K562 (cell line): ENCODE measurements around the gene SEZ6L. TPM values are rescaled to one million over a fixed set of nuclear protein-coding genes. Genes with fewer than 3 reads are reported as not detected.

Experiments
- ATAC-seq: fragments of 200-7000 bp; cut with Tn5 transposase; 3 replicates; pipeline ENCODE4 v1.9.1; 2020; ENCODE audit warnings: moderate library complexity
- Bru-seq: library from RNA; stranded (reverse); fragments of 400-500 nt; gene quantifications from one replicate; lab custom pipeline; 2021; lab: Mats Ljungman, UMichigan
- BruChase-seq, 2 experiments: library from RNA; stranded (reverse); fragments of 400-500 nt; gene quantifications; one replicate each; lab custom pipeline; 2021; lab: Mats Ljungman, UMichigan
- BruUV-seq: library from RNA; stranded (reverse); fragments of 400-500 nt; replicated peaks from 2 replicates; lab custom pipeline; 2021; lab: Mats Ljungman, UMichigan
- CTCF ChIA-PET: fragments of 300-600 bp; formaldehyde crosslinking; extraction: SDS; loops from one replicate; lab custom pipeline; 2021; ENCODE audit warnings: low intra/inter-chr PET ratio; lab: Yijun Ruan, JAX
- POLR2A ChIA-PET: fragments of 300-600, 350-650 bp; sonication (Branson Sonifier 250); formaldehyde crosslinking; extraction: SDS; loops from one replicate; lab custom pipeline; 2021; ENCODE audit warnings: antibody characterized with exemption, inconsistent platforms; lab: Yijun Ruan, JAX
- DNase-seq, 4 experiments: peaks; one replicate each; pipeline versions ENCODE4 v3.0.0 to v3.0.0-alpha.2; 2011 to 2018; ENCODE audit warnings: low spot score in 3 of 4, mixed read lengths in 3 of 4; ENCODE audit errors: extremely low read depth in 1 of 4
- FAIRE-seq: peaks from 2 replicates; lab custom pipeline; 2011; peaks lifted over from hg19 to GRCh38; lab: Jason Lieb, UNC
- H2AFZ ChIP-seq: 2 replicates; pipeline ENCODE4 v1.6.0; 2011; ENCODE audit warnings: low read depth, low read length, control low read depth, inconsistent platforms
- H3K27ac ChIP-seq: fragments of 200-600 bp; 3 replicates; pipeline ENCODE4 v1.8.0; 2011; ENCODE audit warnings: low read depth, mild to moderate bottlenecking, control low read depth, inconsistent platforms, low read length, moderate library complexity, mixed read lengths; ENCODE audit errors: extremely low read depth
- H3K27me3 ChIP-seq, 2 experiments: fragments of 300-600 bp in 1 of 2; 2 replicates in 1 of 2; 3 replicates in 1 of 2; pipeline versions ENCODE4 v1.6.0 to v1.8.0; 2011; ENCODE audit warnings: inconsistent platforms in 2 of 2, low read length in 2 of 2, mild to moderate bottlenecking in 1 of 2, mixed read lengths in 1 of 2, moderate library complexity in 1 of 2; ENCODE audit not compliant: control insufficient read depth in 2 of 2, insufficient read depth in 2 of 2
- H3K36me3 ChIP-seq: fragments of 300-600 bp; 3 replicates; pipeline ENCODE4 v1.8.0; 2011; ENCODE audit warnings: mild to moderate bottlenecking, low read length, inconsistent platforms; ENCODE audit not compliant: control insufficient read depth, insufficient read depth
- H3K4me1 ChIP-seq, 2 experiments: fragments of 200-600 bp in 1 of 2; replicated peaks in 1 of 2; 2 replicates in 1 of 2; 3 replicates in 1 of 2; pipeline versions ENCODE4 v1.5.1 to v1.8.0; 2011; ENCODE audit warnings: inconsistent platforms in 2 of 2, low read length in 2 of 2, mild to moderate bottlenecking in 1 of 2, mixed read lengths in 1 of 2, moderate library complexity in 1 of 2; ENCODE audit not compliant: control insufficient read depth in 2 of 2, insufficient read depth in 2 of 2
- H3K4me2 ChIP-seq: 2 replicates; pipeline ENCODE4 v1.6.1; 2011; ENCODE audit warnings: low read length, control low read depth, inconsistent platforms, mixed read lengths; ENCODE audit not compliant: insufficient read depth
- H3K4me3 ChIP-seq: fragments of 200-600 bp; sonication (generic), shearing (Covaris generic); 2 replicates; pipeline ENCODE4 v1.5.1; 2016; ENCODE audit warnings: control low read depth, inconsistent platforms
- H3K79me2 ChIP-seq: fragments of 200-600 bp; 3 replicates; pipeline ENCODE4 v1.8.0; 2011; ENCODE audit warnings: low read length, inconsistent platforms; ENCODE audit not compliant: control insufficient read depth, insufficient read depth
- H3K9ac ChIP-seq, 2 experiments: 2 replicates each; pipeline versions ENCODE4 v1.6.0 to v1.6.1; 2011; ENCODE audit warnings: low read depth in 2 of 2, low read length in 2 of 2, control low read depth in 1 of 2, inconsistent platforms in 1 of 2, mild to moderate bottlenecking in 1 of 2, mixed read lengths in 1 of 2; ENCODE audit not compliant: insufficient read depth in 1 of 2
- H3K9me1 ChIP-seq: one replicate; pipeline ENCODE4 v1.6.0; 2011; ENCODE audit warnings: inconsistent platforms, mild to moderate bottlenecking, low read length, moderate library complexity; ENCODE audit not compliant: control insufficient read depth, insufficient read depth
- H3K9me3 ChIP-seq: replicated peaks from 2 replicates; pipeline ENCODE4 v1.5.1; 2011; ENCODE audit warnings: low read depth, low read length, inconsistent platforms; ENCODE audit not compliant: control insufficient read depth, insufficient read depth
- H4K20me1 ChIP-seq: replicated peaks from 2 replicates; pipeline ENCODE4 v1.6.1; 2011; ENCODE audit warnings: low read length, inconsistent platforms, mixed read lengths; ENCODE audit not compliant: control insufficient read depth, insufficient read depth
- CCNT2 ChIP-seq: IDR thresholded peaks from 2 replicates; pipeline ENCODE4 v1.6.1; 2011; ENCODE audit warnings: borderline replicate concordance, low read depth, mild to moderate bottlenecking, moderate library complexity, mixed read lengths, low read length; ENCODE audit not compliant: insufficient read length; ENCODE audit errors: extremely low read depth
- PRPF4 ChIP-seq: fragments of 200-400 bp; formaldehyde crosslinking; IDR thresholded peaks from one replicate; pipeline ENCODE4 v1.6.1; 2017; ENCODE audit warnings: low read length, low read depth, mild to moderate bottlenecking; ENCODE audit not compliant: insufficient read depth, poor library complexity, severe bottlenecking
- WGBS: fragments of 100-300 bp; shearing (Covaris generic); methylation state at CpG from one replicate; pipeline ENCODE4 v1.1.6; 2016; ENCODE audit warnings: low coverage, mixed read lengths; ENCODE audit not compliant: insufficient coverage; ENCODE audit errors: missing lambda C conversion rate; 5-methylcytosine and 5-hydroxymethylcytosine counted together
- in situ Hi-C: fragments of 300-500 bp; cut with MboI; formaldehyde crosslinking; loops from 4 replicates; pipeline ENCODE4 v1.15.0; 2018; ENCODE audit warnings: inconsistent platforms, mixed read lengths
- intact Hi-C: fragments of 100-400 bp; cut with micrococcal nuclease; formaldehyde crosslinking; loops from 2 replicates; pipeline ENCODE4 v1.14.2; 2022
- long read RNA-seq, 3 experiments: library from polyadenylated mRNA in 2 of 3; library from RNA in 1 of 3; unstranded in 2 of 3; stranded (forward) in 1 of 3; transcript quantifications; one replicate each; pipeline ENCODE4 v2.0.0, GENCODE V29; 2019 to 2022
- polyA minus RNA-seq, 3 experiments: library from RNA; depleted of rRNA, polyadenylated mRNA; stranded (reverse); fragments of >200 nt; gene quantifications; 2 replicates each; pipeline ENCODE4 v1.2.3, GENCODE V29; 2011
- polyA plus RNA-seq, 8 experiments: library from polyadenylated mRNA; depleted of rRNA in 4 of 8; stranded (reverse) in 5 of 8; unstranded in 3 of 8; fragments of >200 nt; fragmentation: Nextera tagmentation in 2 of 8; fragmentation: Illumina TruSeq in 1 of 8; extraction: Ambion mirVana in 2 of 8; extraction: Trizol in 1 of 8; gene quantifications; 2 replicates each; pipeline versions ENCODE4 v1.2.1 to v1.2.3, GENCODE V29; 2011 to 2014; ENCODE audit warnings: inconsistent platforms in 1 of 8, missing spikeins in 1 of 8
- total RNA-seq, 7 experiments: library from RNA; depleted of rRNA in 6 of 7; stranded (reverse); fragments of >200 nt in 6 of 7; fragmentation: Illumina TruSeq in 2 of 7; extraction: Trizol in 2 of 7; gene quantifications; 2 replicates each; pipeline versions ENCODE4 v1.2.1 to v1.2.3, GENCODE V29; 2011 to 2021; ENCODE audit warnings: low replicate concordance in 1 of 7
- TF ChIP-seq, protein P1 (sequence below): fragments of 450-650 bp; IDR thresholded peaks from 2 replicates; pipeline ENCODE4 v1.6.1; 2016
- TF ChIP-seq, protein P2 (sequence below): fragments of 450-650 bp; formaldehyde crosslinking; IDR thresholded peaks from 2 replicates; pipeline ENCODE4 v1.4.0; 2020; ENCODE audit warnings: mild to moderate bottlenecking
- TF ChIP-seq, protein P3 (sequence below): fragments of 200-800 bp; sonication (Bioruptor generic); IDR thresholded peaks from 2 replicates; pipeline ENCODE4 v1.6.1; 2017; ENCODE audit warnings: missing genetic modification characterization, missing compliant biosample characterization

SEZ6L gene
- total RNA-seq (2011; cell fraction: chromatin; rRNA removed; ENCODE audit: low replicate concordance): not detected in 2 replicates
- not detected in 2 replicates for total RNA-seq (2011; cell fraction: nucleolus; rRNA removed)
- not detected in 2 replicates for total RNA-seq (2011; cell fraction: nucleoplasm; rRNA removed)
- total RNA-seq (2014; rRNA removed) (not detected in 2 replicates), total RNA-seq (2014; rRNA removed; fragmentation: Illumina TruSeq; extraction: Trizol) (not detected in 2 replicates), total RNA-seq (2015; rRNA removed; fragmentation: Illumina TruSeq; extraction: Trizol) (not detected in 2 replicates), total RNA-seq (2021) (not detected in 2 replicates), polyA plus RNA-seq (2011; rRNA removed) (not detected in 2 replicates), polyA plus RNA-seq (2014; fragmentation: Illumina TruSeq; extraction: Trizol) (not detected in 2 replicates), polyA plus RNA-seq (2014; fragmentation: Nextera tagmentation; extraction: Ambion mirVana) (not detected), polyA plus RNA-seq (2014; rRNA removed) (not detected in 2 replicates), polyA minus RNA-seq (2011; rRNA and poly(A)+ RNA removed) (not detected in 2 replicates), Bru-seq, nascent RNA (percentile 0 among the genes with signal in this experiment), BruChase-seq, experiment 1, labeled RNA remaining after a 2-hour chase (percentile 0 among the genes with signal in this experiment), BruChase-seq, experiment 2, labeled RNA remaining after a 6-hour chase (percentile 1 among the genes with signal in this experiment)
- not detected in 2 replicates for polyA plus RNA-seq (2011; cell fraction: cytosol; rRNA removed)
- not detected in 2 replicates for polyA plus RNA-seq (2011; cell fraction: nucleus; rRNA removed)
- polyA plus RNA-seq (2012): 0.06 TPM in 1 of 2 replicates, not detected in the other
- not detected in 2 replicates for polyA minus RNA-seq (2011; cell fraction: cytosol; rRNA and poly(A)+ RNA removed)
- not detected in 2 replicates for polyA minus RNA-seq (2011; cell fraction: nucleus; rRNA and poly(A)+ RNA removed)
- long read RNA-seq, experiment 1: 0 reads
- long read RNA-seq, experiment 2: 0 reads
- long read RNA-seq, experiment 3: 0 reads

DNA sequence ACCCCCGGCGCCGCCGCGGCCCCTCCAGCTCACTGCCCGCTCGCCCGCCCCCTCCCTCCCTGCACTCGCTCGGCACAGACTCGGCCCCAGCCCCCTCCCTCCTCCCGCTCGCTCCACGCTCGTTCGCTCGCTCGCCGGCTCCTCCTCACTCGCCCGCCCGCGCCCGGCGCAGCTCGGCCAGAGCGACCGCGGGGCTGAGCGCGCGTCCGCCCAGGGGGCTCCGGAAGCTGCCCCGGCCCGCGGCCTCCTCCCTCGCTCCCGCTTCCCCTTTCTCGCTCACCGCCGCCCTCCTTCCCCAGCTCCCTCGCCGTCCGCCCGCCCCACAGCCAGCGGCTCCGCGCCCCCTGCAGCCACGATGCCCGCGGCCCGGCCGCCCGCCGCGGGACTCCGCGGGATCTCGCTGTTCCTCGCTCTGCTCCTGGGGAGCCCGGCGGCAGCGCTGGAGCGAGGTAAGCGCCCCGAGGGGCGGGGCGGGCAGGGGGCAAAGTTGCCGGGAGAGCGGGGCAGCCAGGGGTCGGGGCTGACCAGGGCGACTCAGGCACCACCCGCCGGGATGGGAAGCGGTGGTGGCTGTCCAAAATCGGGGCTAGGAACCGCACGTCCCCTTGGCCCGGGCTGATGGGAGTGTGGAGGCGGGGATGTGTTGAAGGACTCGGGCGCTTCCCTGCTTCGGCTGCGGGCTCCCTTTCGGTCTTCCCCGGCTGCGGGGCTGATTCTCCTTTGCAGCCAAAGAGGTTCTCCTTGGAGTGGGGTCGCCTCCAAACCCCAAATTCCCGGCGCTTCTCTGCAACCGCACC, at the start of gene SEZ6L:
Gene SEZ6L, plus strand, starts transcription at position 148 of the 797 bp plus-strand sequence. Its CDS starts 208 bp downstream, at position 356.
- peaks cover 0 to 24% of the 10 kb centered on the region in 2 experiments; a peak in 2 of 5 replicates for H3K27me3 ChIP-seq
- H4K20me1 ChIP-seq: peaks cover 5% of the 10 kb centered on the region; the same call in 1 of the 2 replicates
- ATAC-seq (no peak), DNase-seq (peak in 1 of 4 experiments; percentile 7), FAIRE-seq (no peak)
- no peaks in the 10 kb centered on the region for H3K9me1 ChIP-seq
- in situ Hi-C loops (no loop called here), intact Hi-C loops (loop anchor here (10.0 kb wide), 1 partner anchor 165 kb away; no protein-coding TSS in a partner anchor)
- H3K27ac ChIP-seq: no peak within 1 kb of the TSS
- WGBS: 1% methylated on average over 20 of the region's 92 CpGs
- H3K4me3 ChIP-seq: no peak within 1 kb of the TSS
- no peak within 1 kb of the TSS for H3K4me2 ChIP-seq
- H3K36me3 ChIP-seq: no peaks in the 10 kb centered on the region
- ChIA-PET POLR2A (no interaction called here), CTCF (no interaction called here)
- no peaks in the 10 kb centered on the region for H3K9me3 ChIP-seq
- no peaks in the 10 kb centered on the region for H3K79me2 ChIP-seq
- TF ChIP-seq, protein P1, sequence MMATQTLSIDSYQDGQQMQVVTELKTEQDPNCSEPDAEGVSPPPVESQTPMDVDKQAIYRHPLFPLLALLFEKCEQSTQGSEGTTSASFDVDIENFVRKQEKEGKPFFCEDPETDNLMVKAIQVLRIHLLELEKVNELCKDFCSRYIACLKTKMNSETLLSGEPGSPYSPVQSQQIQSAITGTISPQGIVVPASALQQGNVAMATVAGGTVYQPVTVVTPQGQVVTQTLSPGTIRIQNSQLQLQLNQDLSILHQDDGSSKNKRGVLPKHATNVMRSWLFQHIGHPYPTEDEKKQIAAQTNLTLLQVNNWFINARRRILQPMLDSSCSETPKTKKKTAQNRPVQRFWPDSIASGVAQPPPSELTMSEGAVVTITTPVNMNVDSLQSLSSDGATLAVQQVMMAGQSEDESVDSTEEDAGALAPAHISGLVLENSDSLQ: no peak
- TF ChIP-seq CCNT2: no peak
- TF ChIP-seq PRPF4: no peak
- TF ChIP-seq, protein P2, sequence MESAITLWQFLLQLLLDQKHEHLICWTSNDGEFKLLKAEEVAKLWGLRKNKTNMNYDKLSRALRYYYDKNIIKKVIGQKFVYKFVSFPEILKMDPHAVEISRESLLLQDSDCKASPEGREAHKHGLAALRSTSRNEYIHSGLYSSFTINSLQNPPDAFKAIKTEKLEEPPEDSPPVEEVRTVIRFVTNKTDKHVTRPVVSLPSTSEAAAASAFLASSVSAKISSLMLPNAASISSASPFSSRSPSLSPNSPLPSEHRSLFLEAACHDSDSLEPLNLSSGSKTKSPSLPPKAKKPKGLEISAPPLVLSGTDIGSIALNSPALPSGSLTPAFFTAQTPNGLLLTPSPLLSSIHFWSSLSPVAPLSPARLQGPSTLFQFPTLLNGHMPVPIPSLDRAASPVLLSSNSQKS (CRISPR knock-in tag): no peak
- TF ChIP-seq, protein P3, sequence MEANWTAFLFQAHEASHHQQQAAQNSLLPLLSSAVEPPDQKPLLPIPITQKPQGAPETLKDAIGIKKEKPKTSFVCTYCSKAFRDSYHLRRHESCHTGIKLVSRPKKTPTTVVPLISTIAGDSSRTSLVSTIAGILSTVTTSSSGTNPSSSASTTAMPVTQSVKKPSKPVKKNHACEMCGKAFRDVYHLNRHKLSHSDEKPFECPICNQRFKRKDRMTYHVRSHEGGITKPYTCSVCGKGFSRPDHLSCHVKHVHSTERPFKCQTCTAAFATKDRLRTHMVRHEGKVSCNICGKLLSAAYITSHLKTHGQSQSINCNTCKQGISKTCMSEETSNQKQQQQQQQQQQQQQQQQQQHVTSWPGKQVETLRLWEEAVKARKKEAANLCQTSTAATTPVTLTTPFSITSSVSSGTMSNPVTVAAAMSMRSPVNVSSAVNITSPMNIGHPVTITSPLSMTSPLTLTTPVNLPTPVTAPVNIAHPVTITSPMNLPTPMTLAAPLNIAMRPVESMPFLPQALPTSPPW: no peak
- H3K9ac ChIP-seq: no peak within 1 kb of the TSS
- peaks cover 0 to 5% of the 10 kb centered on the region in 2 experiments; a peak in 2 of 5 replicates for H3K4me1 ChIP-seq
- no peak within 1 kb of the TSS for H2AFZ ChIP-seq
- BruUV-seq: no TSS peak
